Hepatocyte (in vitro differentiated cells): ENCODE results near the gene FAM168B. TPM values are rescaled to one million over a fixed set of nuclear protein-coding genes. Genes with fewer than 3 reads are reported as not detected.

Experiments used
- DNase-seq: peaks from one replicate; pipeline ENCODE4 v3.0.0-alpha.2; 2016; ENCODE audit warnings: low spot score
- H2AFZ ChIP-seq: fragments of 200-600 bp; sonication (generic); 2 replicates; pipeline ENCODE4 v1.6.0; 2016; ENCODE audit warnings: antibody characterized with exemption, mild to moderate bottlenecking
- H3K27ac ChIP-seq: fragments of 200-600 bp; sonication (generic); 2 replicates; pipeline ENCODE4 v1.5.1; 2016; ENCODE audit warnings: mild to moderate bottlenecking
- H3K27me3 ChIP-seq: fragments of 200-600 bp; sonication (generic); 2 replicates; pipeline ENCODE4 v1.6.1; 2016
- H3K36me3 ChIP-seq: fragments of 200-600 bp; sonication (generic); replicated peaks from 2 replicates; pipeline ENCODE4 v1.5.1; 2016; ENCODE audit warnings: low read depth; ENCODE audit not compliant: insufficient read depth
- H3K4me1 ChIP-seq: fragments of 200-600 bp; sonication (generic); 2 replicates; pipeline ENCODE4 v1.5.1; 2016; ENCODE audit warnings: mild to moderate bottlenecking, moderate library complexity; ENCODE audit not compliant: insufficient read depth
- H3K4me2 ChIP-seq: fragments of 200-600 bp; sonication (generic); 2 replicates; pipeline ENCODE4 v1.6.0; 2016
- H3K4me3 ChIP-seq: fragments of 200-600 bp; sonication (generic); 2 replicates; pipeline ENCODE4 v1.5.1; 2016; ENCODE audit warnings: mild to moderate bottlenecking
- H3K79me2 ChIP-seq: fragments of 200-600 bp; sonication (generic); 2 replicates; pipeline ENCODE4 v1.6.0; 2017; ENCODE audit warnings: mild to moderate bottlenecking
- H3K9me2 ChIP-seq: fragments of 200-600 bp; sonication (generic); replicated peaks from 2 replicates; pipeline ENCODE4 v1.6.0; 2017; ENCODE audit warnings: mild to moderate bottlenecking; ENCODE audit not compliant: insufficient read depth
- H3K9me3 ChIP-seq: fragments of 200-600 bp; sonication (generic); 2 replicates; pipeline ENCODE4 v1.5.1; 2016; ENCODE audit warnings: low read depth, mild to moderate bottlenecking
- H4K20me1 ChIP-seq: fragments of 200-600 bp; sonication (generic); 2 replicates; pipeline ENCODE4 v1.6.0; 2016; ENCODE audit warnings: mild to moderate bottlenecking; ENCODE audit not compliant: insufficient read depth, poor library complexity, severe bottlenecking
- EZH2 ChIP-seq: fragments of 200-600 bp; sonication (generic); IDR thresholded peaks from 2 replicates; pipeline ENCODE4 v1.6.1; 2016; ENCODE audit warnings: antibody characterized with exemption, mild to moderate bottlenecking, borderline replicate concordance
- EZH2phosphoT487 ChIP-seq: fragments of 200-600 bp; sonication (generic); IDR thresholded peaks from one replicate; pipeline ENCODE4 v1.6.1; 2018; ENCODE audit warnings: antibody characterized with exemption, mild to moderate bottlenecking, low read depth, moderate library complexity; ENCODE audit not compliant: unreplicated experiment, severe bottlenecking
- WGBS: methylation state at CpG from one replicate; pipeline ENCODE4 v1.1.6; 2016; ENCODE audit warnings: low lambda C conversion rate; ENCODE audit errors: missing lambda C conversion rate; 5-methylcytosine and 5-hydroxymethylcytosine counted together
- polyA plus RNA-seq: library from polyadenylated mRNA; unstranded; fragments of >200 nt; fragmentation: Nextera tagmentation; extraction: Ambion mirVana; gene quantifications from 2 replicates; pipeline ENCODE4 v1.2.1, GENCODE V29; 2016
- total RNA-seq: library from RNA; depleted of rRNA; stranded (reverse); fragments of >200 nt; gene quantifications from 2 replicates; pipeline ENCODE4 v1.2.3, GENCODE V29; 2014
- TF ChIP-seq, protein P1 (sequence below): fragments of 200-600 bp; sonication (generic); IDR thresholded peaks from 2 replicates; pipeline ENCODE4 v1.5.1; 2016; ENCODE audit warnings: antibody characterized with exemption, mild to moderate bottlenecking; ENCODE audit not compliant: poor library complexity

Gene FAM168B
- total and polyA plus RNA-seq, 2 experiments from 2014 or later = 40.0 to 123 TPM

DNA sequence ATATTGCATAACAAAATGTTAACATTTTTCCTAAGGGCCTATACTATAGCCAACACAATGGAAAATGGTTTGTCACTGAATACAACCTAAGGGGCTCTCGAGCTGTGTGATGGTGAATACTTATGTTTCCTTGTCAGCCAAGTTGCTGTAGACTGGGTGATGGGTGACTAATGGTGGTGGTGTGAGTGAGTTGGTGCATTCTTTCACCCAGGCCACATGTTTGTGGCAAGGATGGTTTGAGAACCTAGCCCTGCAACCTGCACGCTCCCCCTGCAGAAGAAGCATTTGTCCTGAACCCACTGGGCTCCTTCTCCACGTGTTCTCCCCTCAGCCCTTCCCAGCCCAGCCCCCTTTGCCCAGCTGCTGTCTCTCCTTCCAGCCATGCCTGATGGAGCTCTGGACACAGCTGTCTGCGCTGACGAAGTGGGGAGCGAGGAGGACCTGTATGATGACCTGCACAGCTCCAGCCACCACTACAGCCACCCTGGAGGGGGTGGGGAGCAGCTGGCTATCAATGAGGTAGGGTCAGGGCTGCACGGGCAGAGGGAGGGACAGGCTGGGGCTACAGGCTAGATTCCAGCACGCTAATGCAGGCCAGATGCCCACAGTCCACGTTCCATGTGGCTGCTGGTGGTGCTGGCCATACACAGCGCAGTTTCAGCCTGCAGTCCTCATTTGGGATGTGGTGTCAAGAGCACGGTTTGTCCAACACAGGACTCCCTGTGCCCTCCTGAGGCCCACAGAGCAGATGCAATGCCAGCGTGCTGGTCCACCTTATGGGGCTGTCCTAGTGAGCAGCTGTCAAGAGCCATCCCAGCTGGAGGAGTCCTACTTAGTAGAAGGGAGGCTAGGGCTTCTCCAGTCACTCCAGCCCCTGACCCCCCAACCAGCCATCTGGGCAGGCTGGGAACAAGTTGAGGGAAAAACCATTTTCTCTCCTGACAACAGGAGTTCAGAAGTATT, 65.4 kb downstream of the FAM168B start:
- H3K36me3 ChIP-seq = no peaks in the 10 kb centered on the region
- WGBS = 89% methylated on average over 12 of the region's 12 CpGs
- no peak overlapping the region for H3K4me3 ChIP-seq
- H2AFZ ChIP-seq = no peak overlapping the region
- H3K4me2 ChIP-seq = no peak overlapping the region
- TF ChIP-seq EZH2phosphoT487 (no peak), EZH2 (no peak)
- TF ChIP-seq, protein P1, sequence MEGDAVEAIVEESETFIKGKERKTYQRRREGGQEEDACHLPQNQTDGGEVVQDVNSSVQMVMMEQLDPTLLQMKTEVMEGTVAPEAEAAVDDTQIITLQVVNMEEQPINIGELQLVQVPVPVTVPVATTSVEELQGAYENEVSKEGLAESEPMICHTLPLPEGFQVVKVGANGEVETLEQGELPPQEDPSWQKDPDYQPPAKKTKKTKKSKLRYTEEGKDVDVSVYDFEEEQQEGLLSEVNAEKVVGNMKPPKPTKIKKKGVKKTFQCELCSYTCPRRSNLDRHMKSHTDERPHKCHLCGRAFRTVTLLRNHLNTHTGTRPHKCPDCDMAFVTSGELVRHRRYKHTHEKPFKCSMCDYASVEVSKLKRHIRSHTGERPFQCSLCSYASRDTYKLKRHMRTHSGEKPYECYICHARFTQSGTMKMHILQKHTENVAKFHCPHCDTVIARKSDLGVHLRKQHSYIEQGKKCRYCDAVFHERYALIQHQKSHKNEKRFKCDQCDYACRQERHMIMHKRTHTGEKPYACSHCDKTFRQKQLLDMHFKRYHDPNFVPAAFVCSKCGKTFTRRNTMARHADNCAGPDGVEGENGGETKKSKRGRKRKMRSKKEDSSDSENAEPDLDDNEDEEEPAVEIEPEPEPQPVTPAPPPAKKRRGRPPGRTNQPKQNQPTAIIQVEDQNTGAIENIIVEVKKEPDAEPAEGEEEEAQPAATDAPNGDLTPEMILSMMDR = no peak
- H3K4me1 ChIP-seq = no peaks in the 10 kb centered on the region
- no peaks in the 10 kb centered on the region for H3K9me3 ChIP-seq
- H3K79me2 ChIP-seq = no peaks in the 10 kb centered on the region
- no peaks in the 10 kb centered on the region for H4K20me1 ChIP-seq
- H3K27ac ChIP-seq = no peak overlapping the region
- H3K27me3 ChIP-seq = no peaks in the 10 kb centered on the region
- no peak for DNase-seq
- H3K9me2 ChIP-seq = no peaks in the 10 kb centered on the region

DNA sequence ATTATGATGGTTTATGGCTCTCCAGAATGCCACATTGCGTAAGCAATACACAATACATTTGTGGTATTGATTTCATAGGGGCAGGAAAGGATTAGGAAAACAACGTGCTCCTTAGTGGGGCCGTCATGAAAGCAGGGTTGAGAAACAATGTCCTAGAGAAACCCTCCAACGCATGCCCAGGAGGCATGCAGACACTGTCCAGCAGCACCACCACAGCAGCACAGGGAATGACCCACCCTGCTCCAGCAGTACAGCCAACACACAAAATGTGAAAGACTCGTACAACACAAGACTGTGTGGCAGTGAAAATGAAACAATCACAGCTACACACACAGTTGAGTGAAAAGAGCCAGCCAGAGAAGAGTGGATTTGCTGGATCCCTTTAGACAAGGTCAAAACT, 66.3 kb downstream of the FAM168B start:
- Histone ChIP-seq H4K20me1 (no peaks in the 10 kb centered on the region), H3K4me1 (no peaks in the 10 kb centered on the region), H3K27ac (no peak overlapping the region), H3K4me3 (no peak overlapping the region), H3K9me3 (no peaks in the 10 kb centered on the region), H2AFZ (no peak overlapping the region), H3K27me3 (no peaks in the 10 kb centered on the region), H3K9me2 (no peaks in the 10 kb centered on the region), H3K36me3 (no peaks in the 10 kb centered on the region), H3K4me2 (no peak overlapping the region), H3K79me2 (no peaks in the 10 kb centered on the region)
- TF ChIP-seq, protein P1 = no peak
- TF ChIP-seq EZH2 (no peak), EZH2phosphoT487 (no peak)
- 62% methylated on average over 5 of the region's 5 CpGs for WGBS
- DNase-seq = no peak

DNA sequence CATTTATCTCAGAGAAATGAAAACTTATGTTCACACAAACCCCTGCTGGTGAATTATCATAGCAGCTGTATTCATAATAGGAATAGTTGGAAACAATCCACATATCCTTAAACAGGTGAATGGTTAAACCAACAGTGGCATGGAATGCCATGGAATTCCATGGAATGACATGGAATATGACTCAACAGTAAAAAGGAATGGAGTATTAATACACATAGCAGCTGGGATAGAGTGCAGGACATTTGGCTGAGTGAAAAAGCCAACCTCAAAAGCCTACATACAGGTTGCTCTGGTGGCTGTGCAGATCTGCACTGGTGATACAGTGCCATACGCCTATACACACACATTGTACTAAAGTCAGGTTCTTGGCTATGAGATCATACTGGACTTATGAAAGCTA, 69.5 kb downstream of the FAM168B start:
- Histone ChIP-seq H2AFZ (no peak overlapping the region), H3K9me2 (no peaks in the 10 kb centered on the region), H3K79me2 (no peaks in the 10 kb centered on the region), H3K27ac (no peak overlapping the region), H3K27me3 (no peaks in the 10 kb centered on the region), H3K36me3 (no peaks in the 10 kb centered on the region), H3K4me2 (no peak overlapping the region), H3K4me1 (no peaks in the 10 kb centered on the region), H3K9me3 (no peaks in the 10 kb centered on the region), H4K20me1 (no peaks in the 10 kb centered on the region), H3K4me3 (no peak overlapping the region)
- no peak for DNase-seq
- WGBS = 87% methylated on average over 1 of the region's 1 CpG
- TF ChIP-seq, protein P1 = no peak
- TF ChIP-seq EZH2 (no peak), EZH2phosphoT487 (no peak)
